Nephron (organoid): Measurements from ENCODE around the gene MED12.

Source experiments
- H3K27ac Mint-ChIP-seq, 3 experiments: 2 replicates each; pipeline ENCODE4 v1.8.0; 2020; ENCODE audit warnings: mixed read lengths in 3 of 3, mild to moderate bottlenecking in 2 of 3, moderate library complexity in 1 of 3
- H3K27me3 Mint-ChIP-seq: 2 replicates; pipeline ENCODE4 v1.8.0; 2021; ENCODE audit warnings: low read depth, mild to moderate bottlenecking, moderate library complexity, mixed read lengths
- H3K36me3 Mint-ChIP-seq: 2 replicates; pipeline ENCODE4 v1.8.0; 2020; ENCODE audit warnings: low read depth, mixed read lengths
- H3K4me1 Mint-ChIP-seq: 2 replicates; pipeline ENCODE4 v1.8.0; 2020; ENCODE audit warnings: mixed read lengths
- H3K4me3 Mint-ChIP-seq, 3 experiments: 2 replicates each; pipeline ENCODE4 v1.8.0; 2020; ENCODE audit warnings: mild to moderate bottlenecking in 3 of 3, mixed read lengths in 3 of 3, moderate library complexity in 2 of 3
- H3K9me3 Mint-ChIP-seq: 2 replicates; pipeline ENCODE4 v1.8.0; 2020; ENCODE audit warnings: mixed read lengths
- TF ChIP-seq, protein P1 (sequence below), 3 experiments: fragments of 200-600 bp; sonication (generic); IDR thresholded peaks; one replicate each; pipeline ENCODE4 v1.5.0; 2021; ENCODE audit warnings: antibody characterized with exemption in 3 of 3; ENCODE audit not compliant: unreplicated experiment in 3 of 3

Gene MED12

DNA sequence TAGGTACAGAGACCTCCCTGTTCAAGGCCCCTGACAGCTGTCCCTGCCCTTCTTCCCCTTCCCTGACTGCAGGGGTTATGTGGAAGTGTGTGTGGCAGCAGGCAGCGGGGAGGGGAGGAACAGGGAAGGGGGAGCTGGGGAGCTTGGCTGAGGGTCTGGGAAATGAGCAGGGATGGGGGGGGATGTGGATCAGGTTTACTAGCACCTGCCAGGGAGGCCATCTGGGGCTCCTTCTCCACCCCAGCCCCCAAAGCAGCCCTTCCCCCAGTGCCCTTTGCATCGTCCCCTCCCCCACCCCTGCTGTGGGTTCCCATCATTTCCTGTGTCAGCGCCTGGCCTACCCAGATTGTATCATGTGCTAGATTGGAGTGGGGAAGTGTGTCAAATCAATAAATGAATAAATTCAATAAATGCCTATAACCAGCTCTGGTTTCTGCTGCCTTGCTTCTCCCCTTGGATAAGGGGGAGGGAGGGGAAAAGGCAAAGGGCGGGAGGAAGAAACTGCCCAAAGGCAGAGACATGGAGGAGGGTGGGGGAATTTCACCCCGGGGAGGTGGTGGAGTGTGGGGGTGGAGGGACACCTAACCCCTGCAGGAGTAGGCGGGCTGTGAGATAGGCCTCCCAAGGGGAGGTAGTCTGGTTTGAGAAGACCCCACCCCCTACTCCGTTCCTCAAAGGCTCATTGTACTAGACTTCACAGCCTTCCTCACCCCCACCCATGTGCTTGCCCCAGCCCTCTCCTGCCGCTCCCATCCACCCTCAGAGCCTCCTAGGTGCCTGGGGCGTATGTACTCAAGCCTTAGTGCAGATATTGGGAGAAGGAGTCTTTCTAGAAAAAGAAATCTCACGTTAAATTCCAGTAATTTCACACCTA, 15.0 kb upstream of the MED12 start:
- TF ChIP-seq, protein P1, sequence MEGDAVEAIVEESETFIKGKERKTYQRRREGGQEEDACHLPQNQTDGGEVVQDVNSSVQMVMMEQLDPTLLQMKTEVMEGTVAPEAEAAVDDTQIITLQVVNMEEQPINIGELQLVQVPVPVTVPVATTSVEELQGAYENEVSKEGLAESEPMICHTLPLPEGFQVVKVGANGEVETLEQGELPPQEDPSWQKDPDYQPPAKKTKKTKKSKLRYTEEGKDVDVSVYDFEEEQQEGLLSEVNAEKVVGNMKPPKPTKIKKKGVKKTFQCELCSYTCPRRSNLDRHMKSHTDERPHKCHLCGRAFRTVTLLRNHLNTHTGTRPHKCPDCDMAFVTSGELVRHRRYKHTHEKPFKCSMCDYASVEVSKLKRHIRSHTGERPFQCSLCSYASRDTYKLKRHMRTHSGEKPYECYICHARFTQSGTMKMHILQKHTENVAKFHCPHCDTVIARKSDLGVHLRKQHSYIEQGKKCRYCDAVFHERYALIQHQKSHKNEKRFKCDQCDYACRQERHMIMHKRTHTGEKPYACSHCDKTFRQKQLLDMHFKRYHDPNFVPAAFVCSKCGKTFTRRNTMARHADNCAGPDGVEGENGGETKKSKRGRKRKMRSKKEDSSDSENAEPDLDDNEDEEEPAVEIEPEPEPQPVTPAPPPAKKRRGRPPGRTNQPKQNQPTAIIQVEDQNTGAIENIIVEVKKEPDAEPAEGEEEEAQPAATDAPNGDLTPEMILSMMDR (IDR thresholded peaks at IDR 0.05; ENCODE audit: unreplicated experiment in 3 of 3), result no peak
- no peaks in the 10 kb centered on the region for H3K36me3 Mint-ChIP-seq
- H3K4me1 Mint-ChIP-seq, result peaks cover 64% of the 10 kb centered on the region

DNA sequence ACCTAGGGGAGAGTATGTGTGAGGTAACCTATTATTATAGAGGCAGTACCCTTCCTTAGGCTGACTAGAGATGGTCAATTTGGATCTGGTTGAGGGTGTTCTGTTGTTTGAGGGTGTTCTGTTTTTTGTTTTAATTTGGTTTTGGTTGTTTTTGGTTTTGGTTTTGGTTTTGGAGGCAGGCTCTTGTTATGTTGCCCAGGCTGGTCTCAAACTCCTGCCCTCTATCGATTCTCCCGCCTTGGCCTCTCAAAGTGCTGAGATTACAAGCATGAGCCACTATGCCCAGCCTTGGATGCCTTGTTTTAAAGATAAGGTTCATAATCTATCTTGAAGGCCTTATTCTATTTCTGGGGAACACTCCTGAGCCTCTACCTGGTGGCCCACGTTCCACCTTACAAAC, 12.8 kb upstream of the MED12 start:
- Mint-ChIP-seq H3K9me3 (peaks cover 2% of the 10 kb centered on the region), H3K36me3 (no peaks in the 10 kb centered on the region), H3K4me1 (peaks cover 56% of the 10 kb centered on the region), H3K27me3 (no peaks in the 10 kb centered on the region), H3K27ac (peak overlapping the region in 2 of 3 experiments; percentile 3 to 13), H3K4me3 (no peak overlapping the region)
- TF ChIP-seq, protein P1 (IDR thresholded peaks at IDR 0.05; ENCODE audit: unreplicated experiment in 3 of 3), result no peak

More for the DNA sequence above, 15.0 kb upstream of the MED12 start:
- Mint-ChIP-seq H3K27ac (peak overlapping the region; percentile 87 to 91 (median 90)), H3K27me3 (no peaks in the 10 kb centered on the region), H3K4me3 (peak overlapping the region; percentile 41 to 79 (median 55)), H3K9me3 (peaks cover 7% of the 10 kb centered on the region)

DNA sequence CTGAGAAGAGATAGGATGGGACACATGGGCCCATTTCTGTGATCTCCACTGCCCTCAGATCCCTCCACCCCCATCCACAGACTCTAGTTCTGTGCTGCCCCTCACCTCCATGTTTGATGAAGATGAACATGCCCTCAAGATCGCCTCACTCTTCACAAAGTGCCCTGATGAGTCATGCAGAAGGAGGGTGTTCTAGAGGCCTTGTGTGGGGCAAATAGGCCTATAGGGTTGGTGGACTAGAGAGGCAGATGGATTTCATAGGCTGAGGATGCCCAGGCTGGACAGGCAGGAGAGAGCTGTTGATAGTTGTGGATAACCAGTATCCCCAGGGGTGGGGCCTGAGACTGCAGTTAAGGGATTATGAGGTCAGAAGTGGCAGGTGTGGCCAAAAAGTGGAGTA, 12.0 kb upstream of the MED12 start, which contains the start of gene CXorf65:
Gene CXorf65 (minus strand): TSS at position 314 of the 400 bp plus-strand sequence. CDS start 184 bp downstream, at position 130.
- H3K9me3 Mint-ChIP-seq, result peaks cover 2% of the 10 kb centered on the region
- H3K27me3 Mint-ChIP-seq, result no peaks in the 10 kb centered on the region
- H3K4me1 Mint-ChIP-seq, result peaks cover 49% of the 10 kb centered on the region
- H3K36me3 Mint-ChIP-seq, result no peaks in the 10 kb centered on the region
- TF ChIP-seq, protein P1 (IDR thresholded peaks at IDR 0.05; ENCODE audit: unreplicated experiment in 3 of 3), result no peak
- H3K27ac Mint-ChIP-seq, result peak within 1 kb of the TSS; percentile 34 to 66 (median 50)
- H3K4me3 Mint-ChIP-seq, result no peak within 1 kb of the TSS

GRCh38 chrX:71107245-71107644, 11.2 kb upstream of the MED12 start:
- no peaks in the 10 kb centered on the region for H3K27me3 Mint-ChIP-seq
- H3K36me3 Mint-ChIP-seq, result no peaks in the 10 kb centered on the region
- H3K4me1 Mint-ChIP-seq, result peaks cover 54% of the 10 kb centered on the region
- H3K4me3 Mint-ChIP-seq, result no peak overlapping the region
- peak overlapping the region in 2 of 3 experiments; percentile 34 to 66 for H3K27ac Mint-ChIP-seq
- TF ChIP-seq, protein P1 (IDR thresholded peaks at IDR 0.05; ENCODE audit: unreplicated experiment in 3 of 3), result no peak
- peaks cover 2% of the 10 kb centered on the region for H3K9me3 Mint-ChIP-seq

DNA sequence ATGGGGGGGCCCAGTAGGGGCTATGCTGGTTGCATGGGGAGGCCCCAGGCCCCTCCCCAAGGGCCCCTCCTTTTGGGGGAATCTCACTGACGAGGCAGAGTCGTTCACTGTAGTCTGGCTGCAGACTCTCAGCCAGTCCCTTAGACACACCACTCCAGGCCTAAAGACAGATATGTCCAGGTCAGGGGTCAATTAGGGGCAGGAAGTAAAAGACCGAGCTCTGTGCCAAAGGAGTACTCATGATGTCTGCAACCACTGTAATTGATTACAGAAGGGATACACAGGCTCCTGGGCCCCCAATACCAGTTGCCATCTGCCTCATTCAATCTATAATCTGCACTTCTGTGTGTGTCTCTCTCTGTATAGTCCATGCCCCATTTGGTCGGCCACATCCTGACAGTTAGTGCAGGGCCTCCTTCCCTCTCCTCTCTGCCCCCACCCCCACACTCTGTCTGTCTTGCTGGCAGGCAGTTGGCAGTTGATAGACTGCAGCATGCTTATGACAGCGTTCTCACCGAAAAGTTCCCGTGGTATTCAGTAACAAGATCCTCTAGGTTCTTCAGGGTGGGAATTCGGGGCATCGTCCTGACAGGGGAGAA, 10.5 kb upstream of the MED12 start:
- TF ChIP-seq, protein P1 (IDR thresholded peaks at IDR 0.05; ENCODE audit: unreplicated experiment in 3 of 3), result no peak
- no peak overlapping the region for H3K4me3 Mint-ChIP-seq
- H3K27me3 Mint-ChIP-seq, result no peaks in the 10 kb centered on the region
- peak overlapping the region; percentile 34 to 66 (median 51) for H3K27ac Mint-ChIP-seq
- H3K36me3 Mint-ChIP-seq, result no peaks in the 10 kb centered on the region
- H3K4me1 Mint-ChIP-seq, result peaks cover 51% of the 10 kb centered on the region
- peaks cover 2% of the 10 kb centered on the region for H3K9me3 Mint-ChIP-seq
